ENCODE data around the gene PDE11A.
A peak's percentile ranks its signal among the peaks of the same experiment; 100 is the strongest.

The PDE11A gene

DNA sequence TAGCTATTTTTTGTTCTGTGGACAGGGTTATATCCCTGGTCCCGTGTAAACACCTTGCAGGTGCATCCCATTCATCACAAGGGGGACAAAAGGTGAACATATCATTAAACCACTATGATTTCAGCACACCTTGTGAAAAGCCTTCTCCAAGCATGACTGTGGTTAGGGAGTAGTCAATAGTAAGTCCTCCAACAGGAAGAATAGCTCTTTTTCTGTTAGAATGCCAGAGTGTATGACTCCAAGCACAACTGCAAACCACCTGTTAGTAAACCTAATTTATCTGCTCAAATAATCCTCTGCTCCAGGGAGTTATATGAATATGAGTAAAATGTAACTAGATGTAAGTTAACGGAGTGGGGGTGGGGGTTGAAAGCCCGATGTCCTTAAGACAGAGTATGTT lies 439.5 kb downstream of the PDE11A start:
- DNase-seq (ENCODE audit: low read depth in 3 of 3) = no peak

DNA sequence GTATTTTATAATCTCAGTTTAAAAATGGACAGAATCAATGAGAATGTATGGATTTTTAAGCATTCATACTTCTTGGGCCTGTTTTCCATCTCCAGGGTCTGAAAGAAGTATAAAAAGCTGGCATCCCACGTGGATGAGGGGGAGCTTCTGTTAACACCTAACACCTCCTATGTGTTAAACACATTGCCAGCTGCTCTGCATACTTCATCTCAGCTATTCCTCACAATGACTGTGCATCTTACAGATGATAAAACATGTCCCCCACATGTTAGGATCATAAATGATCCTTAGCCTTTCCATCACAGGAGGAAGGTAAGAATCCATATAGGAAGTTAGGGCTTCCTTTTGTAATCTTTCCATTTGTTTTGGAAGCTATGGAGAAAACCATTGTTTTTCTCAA lies 440.9 kb downstream of the PDE11A start:
- DNase-seq (ENCODE audit: low read depth in 3 of 3) = no peak

DNA sequence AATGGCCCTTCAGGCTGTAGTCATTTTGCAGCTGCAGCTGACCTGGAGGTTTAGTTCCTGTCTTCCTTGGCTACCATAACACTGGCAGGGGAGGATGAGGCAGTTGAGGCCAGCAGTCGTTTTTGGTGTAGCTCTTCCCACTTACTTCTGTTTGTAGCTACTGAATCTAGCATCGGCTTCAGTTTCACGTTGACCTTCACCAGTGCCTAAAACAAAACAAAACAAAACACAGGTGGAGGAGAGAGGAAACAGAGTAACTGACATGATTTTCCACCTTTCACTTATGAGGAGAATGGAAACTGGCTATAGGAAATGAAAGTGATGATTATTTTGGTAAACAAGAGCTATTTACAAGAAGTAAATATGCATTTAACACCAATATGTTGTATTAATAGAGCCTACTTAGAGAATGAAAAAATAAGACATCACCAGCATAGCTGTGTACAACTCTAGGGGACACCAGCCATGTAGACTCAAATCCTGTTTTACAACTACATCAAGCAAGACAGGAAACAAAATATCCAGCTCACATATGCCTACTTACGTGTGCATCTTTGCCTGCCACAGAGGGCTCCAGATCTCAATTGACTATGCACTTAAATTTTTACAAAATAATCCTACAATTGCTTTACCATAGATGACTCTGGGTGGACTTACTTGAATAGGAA lies 443.1 kb downstream of the PDE11A start:
- no peak for DNase-seq (ENCODE audit: low read depth in 3 of 3)

DNA sequence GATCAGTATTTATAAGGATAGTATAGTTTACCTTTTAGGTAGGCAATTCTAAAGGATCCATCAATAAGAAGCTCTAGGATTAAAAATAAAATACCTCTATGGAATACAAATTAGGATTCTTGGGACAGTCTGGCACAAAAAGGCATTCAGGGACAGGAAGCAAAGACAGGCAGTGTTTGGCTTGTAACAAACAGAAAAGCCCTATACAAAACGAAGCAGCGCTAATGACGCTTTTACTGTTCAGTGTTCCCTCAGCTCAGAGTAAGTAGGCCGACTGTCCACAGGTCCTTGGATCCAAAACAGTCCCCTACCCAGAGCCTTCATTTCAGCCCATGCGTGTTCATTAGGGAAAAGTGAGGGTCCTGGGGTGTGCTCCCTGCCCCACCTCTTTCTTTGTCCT lies 443.7 kb downstream of the PDE11A start:
- no peak for DNase-seq (ENCODE audit: low read depth in 3 of 3)

DNA sequence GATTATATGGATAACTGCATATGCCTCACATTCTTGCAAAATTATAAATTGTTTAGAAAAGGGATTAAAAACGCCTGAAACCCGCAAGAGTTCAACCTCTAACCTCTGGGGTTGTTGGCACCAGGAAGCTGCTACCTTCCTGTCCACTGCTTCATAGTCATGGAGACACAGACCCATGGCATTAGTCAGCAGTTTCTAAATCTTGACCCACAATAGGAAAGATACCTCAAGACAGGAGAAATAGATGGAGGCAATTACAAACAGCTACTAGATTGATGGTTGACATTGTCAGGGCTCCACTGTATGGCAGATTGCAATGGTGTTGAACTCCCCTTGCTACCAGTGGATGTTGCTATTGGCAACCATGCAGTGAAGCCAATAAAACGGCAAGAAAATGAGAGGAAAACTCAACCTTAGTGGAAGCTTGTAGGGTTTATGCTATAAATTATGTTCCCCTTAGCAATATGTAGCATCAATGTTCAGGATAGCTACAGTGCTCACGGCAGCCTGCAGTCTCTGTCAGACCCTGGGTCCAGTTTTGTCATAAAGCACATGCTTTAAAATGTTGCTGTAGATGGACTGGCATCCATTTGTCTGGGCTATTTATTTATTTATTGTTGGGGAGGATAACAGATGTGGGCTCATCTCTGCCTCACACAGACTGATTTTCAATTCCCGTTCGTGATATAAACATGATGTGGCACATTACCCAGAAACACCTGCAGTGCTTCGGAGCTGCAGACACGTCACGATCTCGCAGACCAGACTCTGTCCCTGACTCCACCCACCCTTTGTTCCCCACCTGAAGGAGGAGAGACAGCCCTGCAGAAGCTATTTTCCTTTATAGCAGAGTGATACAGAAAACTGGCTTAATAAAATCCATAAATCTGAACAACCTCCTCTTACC lies 446.6 kb downstream of the PDE11A start:
- no peak for DNase-seq (ENCODE audit: low read depth in 3 of 3)

DNA sequence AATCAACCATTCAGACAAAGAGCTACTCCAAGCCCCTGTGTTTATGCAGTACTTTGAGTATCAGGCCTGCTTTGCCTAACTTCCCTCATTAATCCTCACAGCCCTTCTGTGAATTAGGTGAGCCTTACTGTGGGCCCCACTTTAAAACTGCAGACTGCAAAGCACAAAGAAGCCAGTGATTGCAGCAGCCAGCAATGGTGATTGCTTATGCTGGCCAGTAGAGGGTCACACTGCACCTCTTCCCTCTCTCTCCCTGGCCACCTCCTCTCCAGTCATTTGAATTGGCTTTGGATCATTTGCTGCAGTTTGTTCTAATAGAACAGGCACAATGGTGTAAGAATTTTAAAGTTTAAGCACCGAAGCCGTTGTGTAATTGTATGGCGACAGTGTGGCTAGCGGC lies 450.1 kb downstream of the PDE11A start:
- no peak for DNase-seq (ENCODE audit: low read depth in 3 of 3)

DNA sequence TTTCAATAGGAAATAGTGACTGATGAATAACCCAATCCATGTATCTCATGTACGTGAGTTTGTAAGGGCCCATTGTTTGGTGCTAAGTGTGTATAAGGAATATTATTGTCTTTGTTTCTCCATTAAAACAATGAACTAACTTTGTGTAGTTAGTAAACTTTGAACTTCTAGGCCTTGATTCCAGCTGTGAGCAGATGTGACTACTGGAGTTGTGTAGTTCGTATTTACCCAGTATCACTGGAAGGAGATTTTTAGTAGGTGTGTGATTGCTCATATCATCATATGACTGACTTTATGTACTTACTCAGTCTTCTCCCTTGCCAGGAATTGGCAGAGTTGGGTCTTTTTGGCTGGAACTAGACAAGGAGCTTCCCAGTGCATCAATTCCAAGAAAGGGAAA lies 452.6 kb downstream of the PDE11A start:
- no peak for DNase-seq (ENCODE audit: low read depth in 3 of 3)

DNA sequence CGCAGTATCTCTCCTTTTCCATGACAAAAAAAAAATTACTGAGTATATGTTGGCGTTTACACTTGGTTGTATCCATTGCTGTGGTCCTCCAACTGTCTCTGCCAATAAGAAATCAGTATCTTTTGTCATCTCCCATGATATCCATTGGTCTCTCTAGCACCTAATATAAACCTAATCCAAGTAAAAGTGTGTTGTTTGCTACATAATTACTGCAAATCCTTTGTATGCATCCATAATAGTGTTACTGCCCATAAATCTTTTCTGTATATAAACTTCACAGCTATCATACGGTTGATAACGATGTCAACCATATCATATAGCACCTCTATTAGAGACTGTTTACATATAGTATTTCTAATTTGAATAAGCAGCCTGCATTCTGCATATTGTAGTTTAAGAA lies 453.1 kb downstream of the PDE11A start:
- no peak for DNase-seq (ENCODE audit: low read depth in 3 of 3)

DNA sequence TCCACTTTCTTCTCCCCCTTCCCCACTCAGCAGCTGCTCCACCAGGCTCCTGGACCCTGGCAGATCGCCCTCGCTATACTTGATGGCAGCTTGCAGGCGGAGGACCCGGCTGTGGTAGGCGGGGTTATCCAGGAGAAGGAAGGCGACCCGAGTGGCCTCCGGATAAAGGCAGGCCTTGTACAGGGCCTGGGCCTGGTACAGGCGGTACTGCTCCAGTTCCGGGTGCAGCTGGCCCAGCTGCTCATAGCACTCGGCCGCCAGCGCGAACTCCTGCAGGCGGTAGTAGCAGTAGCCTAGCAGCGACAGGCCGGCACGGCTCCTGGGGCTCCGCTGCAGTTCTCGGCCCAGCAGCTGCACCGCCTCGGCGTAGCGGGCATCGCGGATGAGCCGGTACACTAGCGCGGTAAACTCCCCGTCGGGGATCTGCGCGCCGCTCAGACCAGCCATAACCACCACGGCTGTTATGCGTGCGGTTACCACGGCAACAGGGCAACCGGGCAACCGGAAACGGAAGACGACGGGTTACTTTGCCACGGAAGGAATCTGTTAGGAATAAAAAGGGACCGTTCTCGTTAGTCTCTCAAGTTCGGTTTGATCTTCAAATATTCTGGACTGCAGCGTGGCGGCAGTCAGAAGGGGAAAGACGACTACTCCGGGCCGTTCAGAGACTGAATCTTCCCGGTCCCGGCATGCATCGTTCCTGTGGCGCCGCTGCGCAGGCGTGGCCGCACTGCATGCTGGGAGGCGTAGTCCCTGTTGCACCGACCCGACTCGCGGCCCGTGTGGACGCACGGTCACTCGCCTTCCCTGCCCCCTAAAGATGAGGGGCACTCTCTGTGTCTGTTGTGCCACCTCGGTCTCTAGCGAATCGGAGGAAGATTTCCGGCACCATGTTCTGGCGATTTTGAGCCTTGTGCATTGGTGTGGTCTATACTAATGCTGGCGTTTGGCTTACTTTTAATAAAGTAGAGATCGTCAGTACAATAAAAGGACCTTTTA lies 454.0 kb downstream of the PDE11A start:
- peak; percentile 76 to 87 (median 86) for DNase-seq (ENCODE audit: low read depth in 3 of 3)

DNA sequence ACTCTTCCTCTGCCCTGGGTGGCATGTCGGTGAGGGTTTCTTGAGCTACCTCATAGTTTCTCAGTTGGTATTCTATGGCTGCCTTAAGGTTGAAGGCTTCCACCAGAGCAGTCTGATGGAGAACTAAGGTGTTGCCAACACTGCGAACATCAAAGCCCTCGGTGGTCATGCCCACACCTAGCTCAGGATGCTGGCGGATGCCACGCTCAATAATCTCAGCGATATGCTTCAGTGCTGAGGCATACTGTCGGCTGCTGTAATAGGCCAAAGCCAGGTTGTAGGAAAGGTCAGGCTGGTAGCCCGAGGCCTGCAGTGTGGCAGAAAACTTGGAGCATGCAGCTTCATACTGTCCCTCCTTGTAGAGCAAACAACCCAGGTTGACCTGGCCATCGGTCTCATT lies 454.7 kb downstream of the PDE11A start:
- no peak for DNase-seq (ENCODE audit: low read depth in 3 of 3)

DNA sequence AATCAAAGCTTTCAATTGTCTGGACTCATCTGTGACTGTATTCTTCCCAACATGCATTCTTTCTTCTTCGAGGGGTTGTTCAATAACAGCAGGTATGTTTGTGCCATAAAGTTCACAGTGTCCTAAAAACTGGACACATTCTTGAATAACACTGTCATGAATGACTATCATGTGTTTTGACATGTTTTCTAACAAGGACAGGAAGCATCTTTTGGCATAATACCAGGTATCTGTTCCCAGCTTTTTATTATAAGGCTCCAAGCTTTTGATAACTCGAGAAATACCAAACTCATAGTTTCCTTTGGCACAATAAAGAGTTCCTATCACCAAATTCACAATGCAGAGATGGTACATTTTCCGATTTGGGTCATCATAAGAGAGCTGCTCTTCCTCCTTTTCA lies 455.8 kb downstream of the PDE11A start:
- no peak for DNase-seq (ENCODE audit: low read depth in 3 of 3)

DNA sequence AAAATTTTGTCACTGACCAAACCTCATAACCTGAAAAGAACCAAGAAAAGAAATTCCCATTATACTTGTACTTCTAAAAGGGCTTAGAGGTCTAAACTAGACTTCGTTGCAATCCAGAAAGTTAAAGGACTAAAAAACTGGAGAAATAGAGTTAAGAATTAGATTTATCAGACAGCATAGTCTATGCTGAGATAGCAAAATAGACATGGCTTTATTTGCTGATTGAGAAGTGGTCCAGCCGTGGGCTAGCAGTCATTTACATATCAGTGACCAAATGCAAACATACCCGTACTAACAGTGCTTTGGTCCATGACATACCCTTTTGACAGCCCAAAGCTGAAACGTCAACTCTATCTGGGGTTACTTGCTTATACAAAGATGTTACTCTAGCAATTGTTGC lies 456.5 kb downstream of the PDE11A start:
- no peak for DNase-seq (ENCODE audit: low read depth in 3 of 3)

DNA sequence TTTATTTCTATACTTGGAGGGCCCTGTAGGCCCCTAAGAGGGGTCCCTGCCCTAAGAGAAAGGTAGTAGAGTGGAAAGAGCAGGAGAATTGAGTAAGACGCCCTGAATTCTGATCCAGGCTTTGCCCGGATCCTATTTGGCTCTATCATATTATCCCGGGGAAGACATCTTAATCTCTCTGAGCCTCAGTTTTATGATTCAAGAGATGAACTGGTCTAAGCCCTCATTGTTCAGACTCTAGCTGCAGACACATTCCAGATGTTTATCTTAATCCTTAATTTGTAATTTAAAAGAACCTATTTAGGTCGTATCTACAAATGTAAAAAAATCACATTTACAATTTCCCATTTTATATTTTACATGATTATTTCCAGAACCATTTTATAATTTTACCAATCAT lies 459.9 kb downstream of the PDE11A start:
- no peak for DNase-seq (ENCODE audit: low read depth in 3 of 3)

DNA sequence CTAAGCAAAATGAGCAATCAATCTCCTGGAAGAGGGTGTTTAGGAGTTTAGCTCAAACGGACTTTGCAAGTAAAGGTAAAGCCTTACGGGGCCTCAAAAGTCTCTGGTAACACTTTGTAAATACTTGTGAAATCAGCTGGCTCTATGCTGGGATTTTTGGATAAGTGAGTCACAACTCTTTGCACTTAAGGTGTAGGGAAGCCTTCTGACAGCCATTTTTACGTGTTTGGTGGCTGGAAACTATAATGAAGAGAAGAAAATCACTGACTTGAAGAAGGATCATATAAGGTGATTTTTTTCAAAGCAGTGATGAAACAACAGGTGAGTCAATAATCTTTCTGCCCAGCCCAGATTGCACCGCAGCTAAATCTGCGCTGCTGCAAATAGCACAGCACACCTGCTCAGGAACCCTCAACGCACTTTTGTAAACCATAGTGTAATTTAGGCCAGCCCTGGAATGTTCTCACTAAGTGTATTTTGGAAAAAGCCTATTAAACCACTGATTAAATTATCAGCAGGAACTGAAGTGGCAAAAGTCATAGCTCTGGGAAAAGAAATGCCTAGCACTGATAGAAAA lies 461.2 kb downstream of the PDE11A start:
- no peak for DNase-seq (ENCODE audit: low read depth in 3 of 3)

DNA sequence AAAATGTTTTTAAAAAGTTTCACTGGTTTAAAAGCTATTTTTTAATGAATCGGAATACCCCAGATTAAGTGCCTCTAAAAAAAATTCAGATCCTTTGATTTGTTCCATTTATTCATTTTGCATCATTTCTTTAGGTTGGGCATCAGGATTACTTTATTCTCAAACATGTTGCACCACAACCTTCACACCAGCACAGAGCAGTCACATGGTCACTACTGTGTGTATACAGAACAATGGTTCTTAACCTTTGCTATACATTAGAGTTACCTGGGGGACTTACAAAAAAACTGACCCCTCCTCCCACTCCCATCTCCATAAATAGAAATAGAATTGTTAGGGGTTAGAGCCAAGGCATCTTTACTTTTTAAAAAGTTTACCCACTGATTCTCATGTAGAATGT lies 461.8 kb downstream of the PDE11A start:
- DNase-seq (ENCODE audit: low read depth in 3 of 3) = no peak

DNA sequence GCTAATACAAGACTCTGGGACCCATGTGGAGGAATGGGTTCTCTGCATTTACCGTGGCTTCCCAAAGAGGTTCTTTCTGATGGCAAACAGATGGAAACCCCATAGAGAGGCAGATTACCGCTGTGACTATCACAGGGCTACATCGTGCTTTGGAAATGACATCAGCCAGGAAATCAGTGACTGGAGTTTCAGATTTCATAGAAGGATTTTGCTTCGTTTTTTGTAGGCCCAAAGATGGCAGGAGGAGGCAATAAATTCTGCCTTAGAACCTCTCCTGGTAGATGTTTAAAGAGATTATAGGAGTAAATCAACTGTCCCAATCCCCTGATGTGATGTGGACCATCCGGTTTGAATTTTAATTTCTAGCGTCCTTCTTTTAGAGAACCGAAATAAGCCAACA lies 465.9 kb downstream of the PDE11A start:
- DNase-seq (ENCODE audit: low read depth in 3 of 3) = no peak

DNA sequence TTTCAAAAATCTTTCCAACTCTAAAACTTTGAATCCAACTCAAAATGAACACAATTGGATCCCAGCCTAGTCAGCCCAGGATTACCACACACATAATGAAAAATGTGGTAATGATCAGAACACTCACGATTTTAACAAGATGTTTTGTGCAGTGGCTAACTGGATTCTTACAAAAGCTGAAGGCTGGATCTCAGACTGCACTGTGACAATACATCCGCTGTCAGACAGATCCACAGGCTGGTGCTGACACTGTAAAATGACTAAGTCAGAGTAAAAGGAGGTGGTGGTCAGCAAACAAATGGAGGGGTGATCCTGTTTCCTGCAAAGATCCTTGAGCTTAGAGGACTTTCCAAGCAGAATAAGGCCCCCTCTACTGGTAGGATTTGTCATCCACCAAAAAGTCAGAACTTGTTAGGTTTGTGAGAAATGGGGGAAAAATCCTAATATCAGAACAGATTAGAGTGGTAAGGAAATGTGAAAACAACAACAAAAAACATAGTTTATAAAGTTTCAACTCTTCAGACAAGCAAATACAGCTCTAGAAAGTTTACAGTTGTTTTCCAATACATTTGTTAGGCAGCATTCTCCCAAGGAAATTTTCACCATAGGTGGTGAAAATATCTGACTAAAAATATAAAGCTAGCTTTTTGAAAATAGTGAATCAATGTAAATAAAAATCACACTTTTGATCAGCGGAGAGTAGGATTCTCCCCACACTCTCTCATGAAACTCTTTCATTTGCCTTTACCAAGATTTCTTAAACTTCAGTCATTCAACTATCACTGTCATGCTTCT lies 468.1 kb downstream of the PDE11A start:
- no peak for DNase-seq (ENCODE audit: low read depth in 3 of 3)

DNA sequence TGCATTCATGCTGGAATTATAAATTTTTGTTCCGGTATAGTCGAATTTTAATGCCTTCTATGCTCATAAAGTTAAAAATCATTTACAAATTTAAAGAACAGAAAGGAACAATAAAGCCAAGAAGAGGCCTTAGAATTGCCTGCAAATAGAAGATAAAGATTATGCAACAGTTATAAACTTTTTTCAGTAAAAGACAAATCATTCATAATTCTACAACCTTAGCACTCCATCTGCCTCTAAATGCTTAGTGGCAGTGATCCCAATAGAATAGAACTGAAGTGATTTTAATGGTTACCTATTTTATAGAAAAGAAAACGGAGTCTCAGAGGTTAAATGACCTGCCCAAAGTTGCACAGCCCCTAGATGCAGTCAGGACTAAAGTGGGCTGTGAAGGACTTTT lies 468.8 kb downstream of the PDE11A start:
- DNase-seq (ENCODE audit: low read depth in 3 of 3) = no peak

DNA sequence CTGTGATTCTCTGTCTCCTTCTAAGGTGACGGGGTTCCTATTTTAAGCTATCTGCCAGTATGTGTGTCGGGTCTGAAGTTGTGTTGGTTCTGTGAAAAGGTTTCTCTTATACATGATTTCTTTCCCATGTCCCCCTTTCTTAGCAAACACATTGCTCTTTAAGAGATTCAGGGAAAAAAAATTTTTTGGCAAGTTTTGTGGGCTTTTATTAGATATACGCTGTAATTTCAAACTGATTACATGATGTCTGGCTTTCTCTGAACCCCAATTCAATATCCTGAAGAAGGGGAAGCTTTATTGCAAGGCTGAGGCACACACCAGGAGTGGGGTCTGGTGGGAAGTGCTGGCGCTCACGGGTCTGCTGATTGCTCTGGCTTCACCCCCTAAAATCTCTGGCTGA lies 469.4 kb downstream of the PDE11A start:
- DNase-seq (ENCODE audit: low read depth in 3 of 3) = no peak

DNA sequence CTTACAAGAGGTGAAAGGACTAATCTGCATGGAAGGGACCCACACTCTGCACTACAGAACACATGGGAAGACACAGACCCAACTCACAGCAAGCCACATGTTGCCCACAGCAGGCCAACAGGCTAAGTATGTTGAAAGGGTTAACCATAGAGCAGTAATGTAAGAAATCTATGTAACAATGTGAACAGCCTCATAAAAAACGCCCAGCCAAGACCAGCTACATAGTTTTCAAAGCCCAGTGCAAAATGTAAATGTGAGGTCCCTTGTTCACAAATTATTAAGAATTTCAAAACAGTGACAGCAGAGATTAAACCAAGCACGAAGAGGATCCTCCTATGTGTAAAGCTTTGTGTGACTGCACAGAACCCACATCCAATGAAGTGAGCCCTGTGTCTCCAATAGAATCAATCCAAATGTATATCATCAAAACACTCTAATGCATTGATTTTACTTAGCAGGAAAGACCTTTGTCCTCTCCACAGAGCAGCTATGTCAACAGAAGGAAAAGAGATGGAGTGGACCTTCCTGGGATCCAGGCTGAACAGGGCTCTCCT lies 469.9 kb downstream of the PDE11A start:
- no peak for DNase-seq (ENCODE audit: low read depth in 3 of 3)

DNA sequence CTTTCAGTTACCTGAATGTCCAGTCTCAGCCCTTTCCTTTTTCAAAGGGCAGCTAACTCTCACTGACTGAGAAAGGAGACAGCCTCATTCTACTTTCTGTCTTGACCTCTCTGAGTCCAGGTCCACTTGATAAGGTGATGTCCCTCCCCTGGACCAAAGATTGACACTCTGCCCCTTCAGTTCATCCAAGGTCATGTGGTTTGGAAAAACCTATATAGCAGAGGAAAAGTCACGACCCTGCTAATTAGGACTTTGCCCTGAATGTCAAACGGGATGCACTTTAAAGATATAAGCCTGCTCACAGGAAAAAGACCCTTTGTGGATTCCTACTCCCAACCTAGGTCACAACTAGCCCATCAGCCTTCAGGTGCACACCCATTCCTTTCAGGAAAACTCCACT lies 471.7 kb downstream of the PDE11A start:
- no peak for DNase-seq (ENCODE audit: low read depth in 3 of 3)

Measured in stimulated activated CD4-positive, alpha-beta T cell treated with anti-CD3 and anti-CD28 coated beads, TNF-alpha, amount 100 ng/mL, for 48 hours (primary cell).